HepG2 (cell line): Measurements from ENCODE around the gene DDX59. TPM values are rescaled to one million over a fixed set of nuclear protein-coding genes. Genes with fewer than 3 reads are reported as not detected.

Experiments used
- ATAC-seq: fragments of 200-7000 bp; cut with Tn5 transposase; 3 replicates; pipeline ENCODE4 v1.9.1; 2020; ENCODE audit warnings: mild to moderate bottlenecking, moderate library complexity
- BruUV-seq: library from RNA; stranded (reverse); fragments of 400-500 nt; replicated peaks from 2 replicates; lab custom pipeline; 2021; lab: Mats Ljungman, UMichigan
- CTCF ChIA-PET: fragments of 300-600 bp; formaldehyde crosslinking; extraction: SDS; loops from one replicate; lab custom pipeline; 2021; ENCODE audit warnings: low total read pairs, inconsistent platforms, low intra/inter-chr PET ratio; lab: Yijun Ruan, JAX
- POLR2A ChIA-PET: fragments of 350-600 bp; sonication (Branson Sonifier 250); formaldehyde crosslinking; loops from one replicate; lab custom pipeline; 2020; ENCODE audit warnings: antibody characterized with exemption, inconsistent platforms; lab: Yijun Ruan, JAX
- DNase-seq: peaks from one replicate; pipeline ENCODE4 v3.0.0-alpha.2; 2015; ENCODE audit warnings: low spot score
- FAIRE-seq: peaks from 3 replicates; lab custom pipeline; 2011; peaks lifted over from hg19 to GRCh38; lab: Jason Lieb, UNC
- H2AFZ ChIP-seq: one replicate; pipeline ENCODE4 v1.6.1; 2011; ENCODE audit warnings: low read length, inconsistent platforms
- H3K27ac ChIP-seq: fragments of 300-600 bp; 3 replicates; pipeline ENCODE4 v1.8.0; 2011; ENCODE audit warnings: mixed run types, mild to moderate bottlenecking, mixed read lengths, low read length, inconsistent platforms; ENCODE audit not compliant: insufficient read depth; ENCODE audit errors: extremely low read length
- H3K27me3 ChIP-seq, 2 experiments: fragments of 200-600 bp in 1 of 2; 2 replicates in 1 of 2; 3 replicates in 1 of 2; pipeline versions ENCODE4 v1.6.0 to v1.8.0; 2011; ENCODE audit warnings: low read length in 2 of 2, mild to moderate bottlenecking in 2 of 2, moderate library complexity in 2 of 2, inconsistent platforms in 1 of 2; ENCODE audit not compliant: insufficient read depth in 2 of 2, control insufficient read depth in 1 of 2
- H3K36me3 ChIP-seq, 2 experiments: fragments of 200-600 bp in 1 of 2; replicated peaks in 1 of 2; 2 replicates in 1 of 2; 3 replicates in 1 of 2; pipeline versions ENCODE4 v1.5.1 to v1.8.0; 2011; ENCODE audit warnings: low read length in 2 of 2, inconsistent platforms in 1 of 2; ENCODE audit not compliant: insufficient read depth in 2 of 2, control insufficient read depth in 1 of 2
- H3K4me1 ChIP-seq: 2 replicates; pipeline ENCODE4 v1.5.1; 2012; ENCODE audit warnings: low read length, inconsistent platforms; ENCODE audit not compliant: insufficient read depth
- H3K4me2 ChIP-seq: 2 replicates; pipeline ENCODE4 v1.6.0; 2011; ENCODE audit warnings: low read depth, low read length, inconsistent platforms
- H3K4me3 ChIP-seq, 3 experiments: fragments of 200-600 bp in 1 of 3; sonication (generic), shearing (Covaris generic) in 1 of 3; replicated peaks in 1 of 3; 2 replicates each; pipeline ENCODE4 v1.5.1; 2011 to 2016; ENCODE audit warnings: low read length in 3 of 3, inconsistent platforms in 2 of 3, low read depth in 2 of 3, mild to moderate bottlenecking in 2 of 3, control low read depth in 1 of 3, mixed read lengths in 1 of 3; ENCODE audit not compliant: insufficient read depth in 1 of 3
- H3K79me2 ChIP-seq: one replicate; pipeline ENCODE4 v1.6.1; 2011; ENCODE audit warnings: low read length, inconsistent platforms; ENCODE audit not compliant: insufficient read depth
- H3K9ac ChIP-seq: 2 replicates; pipeline ENCODE4 v1.6.0; 2011; ENCODE audit warnings: mild to moderate bottlenecking, low read depth, low read length, inconsistent platforms; ENCODE audit not compliant: insufficient read depth
- H3K9me3 ChIP-seq: 2 replicates; pipeline ENCODE4 v1.5.1; 2012; ENCODE audit warnings: mild to moderate bottlenecking, low read length
- H4K20me1 ChIP-seq: 2 replicates; pipeline ENCODE4 v1.6.0; 2011; ENCODE audit warnings: inconsistent platforms, mild to moderate bottlenecking, low read length, moderate library complexity; ENCODE audit not compliant: insufficient read depth
- CCAR2 ChIP-seq: fragments of 200-400 bp; formaldehyde crosslinking; optimal IDR thresholded peaks from 2 replicates; pipeline ENCODE3; 2018; ENCODE audit warnings: low read depth, mild to moderate bottlenecking, low read length, moderate library complexity
- FOXA3 ChIP-seq: IDR thresholded peaks from 2 replicates; pipeline ENCODE4 v1.6.1; 2016; ENCODE audit warnings: missing genetic modification reagents, missing compliant biosample characterization
- FOXC1 ChIP-seq: sonication (generic); formaldehyde crosslinking; IDR thresholded peaks from 2 replicates; pipeline ENCODE4 v1.8.0; 2022; ENCODE audit warnings: mild to moderate bottlenecking, missing genetic modification reagents, borderline replicate concordance
- IRF9 ChIP-seq: sonication (generic); formaldehyde crosslinking; IDR thresholded peaks from 2 replicates; pipeline ENCODE4 v1.8.0; 2022; ENCODE audit warnings: missing genetic modification reagents, mild to moderate bottlenecking, borderline replicate concordance
- KAT7 ChIP-seq: IDR thresholded peaks from 2 replicates; pipeline ENCODE4 v1.6.1; 2018; ENCODE audit warnings: borderline replicate concordance, missing compliant biosample characterization
- MIXL1 ChIP-seq: IDR thresholded peaks from 2 replicates; pipeline ENCODE4 v1.6.1; 2016
- MTA1 ChIP-seq: sonication (generic); formaldehyde crosslinking; IDR thresholded peaks from 2 replicates; pipeline ENCODE4 v1.4.0; 2020; ENCODE audit warnings: missing genetic modification reagents, mild to moderate bottlenecking, borderline replicate concordance
- NCOA5 ChIP-seq: sonication (generic); formaldehyde crosslinking; IDR thresholded peaks from 2 replicates; pipeline ENCODE4 v1.4.0; 2020; ENCODE audit warnings: missing genetic modification reagents
- NFE2L2 ChIP-seq: fragments of 150-350 bp; IDR thresholded peaks from 2 replicates; pipeline ENCODE4 v1.6.1; 2014; ENCODE audit warnings: low read length
- NFYB ChIP-seq: sonication (generic); formaldehyde crosslinking; IDR thresholded peaks from 2 replicates; pipeline ENCODE4 v1.4.0; 2020; ENCODE audit warnings: missing genetic modification reagents
- SMAD9 ChIP-seq: sonication (generic); formaldehyde crosslinking; IDR thresholded peaks from 2 replicates; pipeline ENCODE4 v1.5.1; 2020; ENCODE audit warnings: mild to moderate bottlenecking, missing genetic modification reagents
- SRSF1 ChIP-seq: fragments of 200-400 bp; formaldehyde crosslinking; optimal IDR thresholded peaks from 2 replicates; pipeline ENCODE3; 2017; ENCODE audit warnings: mild to moderate bottlenecking, low read depth, low read length, moderate library complexity
- TOPORS ChIP-seq: sonication (generic); formaldehyde crosslinking; IDR thresholded peaks from 2 replicates; pipeline ENCODE4 v1.8.0; 2023; ENCODE audit warnings: mild to moderate bottlenecking, missing genetic modification reagents
- ZNF235 ChIP-seq: sonication (generic); formaldehyde crosslinking; IDR thresholded peaks from 2 replicates; pipeline ENCODE4 v1.8.1; 2023; ENCODE audit warnings: mild to moderate bottlenecking, missing genetic modification reagents, borderline replicate concordance
- ZNF251 ChIP-seq: sonication (generic); formaldehyde crosslinking; IDR thresholded peaks from 2 replicates; pipeline ENCODE4 v1.9.0; 2021; ENCODE audit warnings: mild to moderate bottlenecking, missing genetic modification reagents
- ZNF367 ChIP-seq: sonication (generic); formaldehyde crosslinking; IDR thresholded peaks from 2 replicates; pipeline ENCODE4 v1.4.0; 2020; ENCODE audit warnings: missing genetic modification reagents, borderline replicate concordance
- ZNF558 ChIP-seq: sonication (generic); formaldehyde crosslinking; IDR thresholded peaks from 2 replicates; pipeline ENCODE4 v1.9.0; 2022; ENCODE audit warnings: mild to moderate bottlenecking, missing genetic modification reagents, borderline replicate concordance
- ZNF577 ChIP-seq: sonication (generic); formaldehyde crosslinking; IDR thresholded peaks from 2 replicates; pipeline ENCODE4 v1.4.0; 2020; ENCODE audit warnings: mild to moderate bottlenecking, low read depth, missing genetic modification reagents, borderline replicate concordance
- ZNF704 ChIP-seq: sonication (generic); formaldehyde crosslinking; IDR thresholded peaks from 2 replicates; pipeline ENCODE4 v1.8.1; 2023; ENCODE audit warnings: mild to moderate bottlenecking, inconsistent platforms, moderate library complexity, missing genetic modification reagents, borderline replicate concordance
- ZSCAN31 ChIP-seq: sonication (generic); formaldehyde crosslinking; IDR thresholded peaks from 2 replicates; pipeline ENCODE4 v1.5.0; 2020; ENCODE audit warnings: low read depth, mild to moderate bottlenecking, missing genetic modification reagents
- WGBS: methylation state at CpG from one replicate; pipeline ENCODE4 v1.1.6; 2017; ENCODE audit warnings: low lambda C conversion rate; 5-methylcytosine and 5-hydroxymethylcytosine counted together
- in situ Hi-C: cut with HindIII; loops from 2 replicates; pipeline ENCODE4 v1.10.0; 2017; ENCODE audit warnings: low pct_unique_long_range_greater_than_20kb; ENCODE audit not compliant: extremely low pct_ligation_motif_present
- intact Hi-C: fragments of 100-400 bp; cut with micrococcal nuclease; formaldehyde crosslinking; loops from one replicate; pipeline ENCODE4 v1.10.0; 2022; ENCODE audit not compliant: unreplicated experiment
- polyA plus RNA-seq, 8 experiments: library from polyadenylated mRNA; depleted of rRNA in 3 of 8; stranded (reverse) in 7 of 8; unstranded in 1 of 8; fragments of >200 nt; fragmentation: Illumina TruSeq in 4 of 8; extraction: Trizol in 4 of 8; gene quantifications; 2 replicates each; pipeline versions ENCODE4 v1.2.1 to v1.2.3, GENCODE V29; 2011 to 2016; ENCODE audit warnings: low read depth in 4 of 8, missing spikeins in 1 of 8, mixed read lengths in 1 of 8; ENCODE audit not compliant: insufficient read depth in 1 of 8
- total RNA-seq, 5 experiments: library from RNA; depleted of rRNA; stranded (reverse); fragments of >200 nt; fragmentation: Illumina TruSeq; extraction: Trizol; gene quantifications; 2 replicates each; pipeline ENCODE4 v1.2.3, GENCODE V29; 2016; ENCODE audit warnings: low read depth in 1 of 5

Gene DDX59
- total and polyA plus RNA-seq, 2 of the 13 experiments (the other 11 are each of a cell fraction or from before 2014, with no cell fraction given) = 12.1 to 14.8 TPM

GRCh38 chr1:200708161-200708560 lies 38.5 kb upstream of the DDX59 start:
- Histone ChIP-seq H3K36me3 (no peaks in the 10 kb centered on the region), H3K4me3 (no peak overlapping the region), H3K9me3 (no peaks in the 10 kb centered on the region), H3K4me2 (no peak overlapping the region), H3K27ac (no peak overlapping the region), H3K27me3 (no peaks in the 10 kb centered on the region), H2AFZ (no peak overlapping the region), H3K79me2 (no peaks in the 10 kb centered on the region), H3K9ac (no peak overlapping the region), H4K20me1 (no peaks in the 10 kb centered on the region), H3K4me1 (no peaks in the 10 kb centered on the region)
- FAIRE-seq (no peak), ATAC-seq (no peak), DNase-seq (no peak)
- no peak for TF ChIP-seq NCOA5 (CRISPR knock-in tag)
- no peak for TF ChIP-seq ZNF558 (CRISPR knock-in tag)
- TF ChIP-seq FOXC1 (CRISPR knock-in tag) = no peak
- no peak for TF ChIP-seq ZNF704 (CRISPR knock-in tag)
- TF ChIP-seq ZNF251 (CRISPR knock-in tag) = no peak
- TF ChIP-seq ZSCAN31 = no peak
- no peak for TF ChIP-seq NFE2L2
- TF ChIP-seq CCAR2 = no peak
- POLR2A ChIA-PET = no interaction called here
- intact Hi-C loops (no loop called here), in situ Hi-C loops (no loop called here)
- no TSS peak for BruUV-seq
- CTCF ChIA-PET = no interaction called here

GRCh38 chr1:200707116-200707515 lies 37.4 kb upstream of the DDX59 start:
- intact Hi-C loops = no loop called here
- no peaks in the 10 kb centered on the region for H3K9me3 ChIP-seq
- DNase-seq (no peak), FAIRE-seq (no peak), ATAC-seq (no peak)
- no peaks in the 10 kb centered on the region for H3K27me3 ChIP-seq
- H3K4me3 ChIP-seq = no peak overlapping the region
- H3K9ac ChIP-seq = no peak overlapping the region
- no peak overlapping the region for H3K27ac ChIP-seq
- no TSS peak for BruUV-seq
- WGBS = 27% methylated on average over 5 of the region's 5 CpGs
- no peak overlapping the region for H2AFZ ChIP-seq
- no peaks in the 10 kb centered on the region for H4K20me1 ChIP-seq
- no peaks in the 10 kb centered on the region for H3K79me2 ChIP-seq
- CTCF ChIA-PET = no interaction called here
- no peaks in the 10 kb centered on the region for H3K36me3 ChIP-seq
- no peak overlapping the region for H3K4me2 ChIP-seq
- in situ Hi-C loops = no loop called here
- POLR2A ChIA-PET = no interaction called here
- H3K4me1 ChIP-seq = no peaks in the 10 kb centered on the region
- TF ChIP-seq SRSF1 (no peak), ZNF367 (CRISPR knock-in tag) (no peak), KAT7 (no peak), ZNF577 (CRISPR knock-in tag) (no peak), NFYB (CRISPR knock-in tag) (no peak), ZNF235 (no peak), TOPORS (CRISPR knock-in tag) (no peak), MIXL1 (no peak), MTA1 (CRISPR knock-in tag) (no peak), FOXA3 (CRISPR knock-in tag) (no peak), IRF9 (CRISPR knock-in tag) (no peak), SMAD9 (CRISPR knock-in tag) (no peak)
